ENCODE data around the gene HERC5.
A peak's percentile ranks its signal among the peaks of the same experiment; 100 is the strongest.
"Not testable (repeated sequence)": the region's sequence is repeated elsewhere in the genome, so short reads cannot be mapped to it uniquely, and the experiment has no call there.

The HERC5 gene

GRCh38 chr4:88523325-88524129, 66.6 kb downstream of the HERC5 start, which contains the start of gene PYURF:
Gene PYURF, minus strand, starts transcription at chr4:88523776. Its CDS starts 76 bp downstream, at chr4:88523700.
- DNase-seq: peak; percentile 63

GRCh38 chr4:88524171-88524570, 67.3 kb downstream of the HERC5 start:
- no peak for DNase-seq

- DNase-seq: no peak
These were observed 69.4 kb downstream of the HERC5 start for GRCh38 chr4:88526221-88526815.

GRCh38 chr4:88527787-88528186, 70.9 kb downstream of the HERC5 start:
- no peak for DNase-seq

GRCh38 chr4:88528861-88529260, 71.9 kb downstream of the HERC5 start:
- no peak for DNase-seq

- no peak for DNase-seq
These were observed 74.6 kb downstream of the HERC5 start for GRCh38 chr4:88531549-88531948.

GRCh38 chr4:88533088-88533790, 76.3 kb downstream of the HERC5 start:
- no peak for DNase-seq

DNA sequence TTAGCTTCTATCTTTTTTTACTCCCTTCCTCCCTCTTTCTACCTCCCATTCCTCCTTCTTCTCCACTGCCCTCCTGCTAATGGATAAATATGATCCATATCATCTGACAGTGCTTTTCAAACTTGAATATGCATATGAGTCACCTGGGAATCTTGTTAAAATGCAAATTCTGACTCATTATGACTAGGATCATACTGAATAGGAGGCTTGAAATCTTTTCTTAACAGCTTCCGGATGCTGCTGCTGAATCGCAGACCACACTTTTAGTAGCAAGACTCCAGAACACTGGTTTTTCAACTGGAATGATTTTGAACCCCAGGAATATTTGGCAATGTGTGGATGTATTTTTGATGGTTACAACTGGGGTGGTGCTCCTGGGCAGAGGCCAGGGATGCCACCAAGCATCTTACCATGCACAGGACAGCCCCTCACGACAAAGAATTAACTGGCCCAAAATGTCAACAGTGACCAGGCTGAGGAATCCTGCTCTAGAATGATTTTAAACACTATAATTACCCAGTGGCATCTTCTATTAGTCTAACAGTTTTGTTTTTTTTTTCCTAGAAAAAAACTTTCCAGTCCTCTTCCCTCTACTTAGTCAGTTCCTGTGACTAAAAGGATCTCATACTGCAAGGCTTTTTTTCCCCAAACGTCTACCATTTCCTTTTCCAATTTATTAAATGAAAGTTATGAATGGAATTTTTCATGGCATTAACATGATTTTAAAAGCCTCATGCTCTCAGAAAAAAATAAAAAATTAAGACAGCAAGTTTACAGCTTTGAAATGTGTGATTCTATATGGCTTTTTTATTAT, 77.2 kb downstream of the HERC5 start:
- DNase-seq: no peak

DNA sequence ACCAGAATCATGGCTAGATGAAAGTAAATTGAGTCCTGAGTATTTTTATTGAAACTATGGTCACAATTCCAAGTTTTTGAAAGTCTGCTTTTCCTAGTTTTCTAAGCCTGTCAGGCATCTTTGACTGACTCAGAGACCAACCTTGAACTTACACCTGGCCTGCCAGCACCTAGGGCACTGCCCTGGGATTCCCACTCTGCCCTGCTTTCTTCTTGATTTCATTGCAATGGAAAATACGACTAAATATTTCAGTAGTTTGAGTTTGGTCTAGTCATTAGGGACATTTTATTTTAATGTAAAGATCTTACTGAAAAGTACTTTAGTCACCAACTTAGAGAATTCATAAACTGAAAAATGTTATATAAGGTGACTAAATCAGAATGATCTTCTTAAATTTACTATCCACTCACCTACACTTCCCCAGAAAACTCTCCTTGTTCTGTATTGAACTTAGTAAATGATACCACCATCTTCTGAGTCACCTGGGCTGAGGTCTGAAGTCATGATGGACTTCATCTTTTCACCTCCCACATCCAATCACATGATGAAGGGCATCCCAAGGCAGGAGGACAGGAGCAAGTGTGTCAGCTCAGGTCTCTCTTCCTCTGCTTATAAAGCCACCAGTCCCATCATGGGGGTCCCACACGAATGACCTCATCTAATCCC, 78.3 kb downstream of the HERC5 start:
- no peak for DNase-seq

DNA sequence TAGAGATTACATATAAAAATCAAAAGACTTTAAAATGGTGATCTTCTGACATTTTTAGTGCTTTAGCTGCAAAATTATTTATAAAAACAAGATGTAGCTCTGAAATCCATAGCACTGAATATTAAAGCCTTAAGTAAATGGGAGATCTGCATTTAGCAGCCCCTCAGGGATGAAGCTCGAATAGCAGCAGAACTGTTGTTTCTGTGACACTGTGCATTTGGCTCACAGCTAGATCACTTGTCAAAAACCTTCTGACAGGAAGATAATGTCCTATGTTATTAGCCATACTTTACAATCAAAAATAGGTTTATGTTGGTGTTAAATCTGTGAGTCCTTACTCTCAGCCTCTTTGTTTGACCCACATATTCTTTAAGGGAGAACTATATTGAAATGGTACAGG, 80.8 kb downstream of the HERC5 start:
- DNase-seq: no peak

GRCh38 chr4:88539322-88540068, 82.6 kb downstream of the HERC5 start:
- not testable (repeated sequence) for DNase-seq

DNA sequence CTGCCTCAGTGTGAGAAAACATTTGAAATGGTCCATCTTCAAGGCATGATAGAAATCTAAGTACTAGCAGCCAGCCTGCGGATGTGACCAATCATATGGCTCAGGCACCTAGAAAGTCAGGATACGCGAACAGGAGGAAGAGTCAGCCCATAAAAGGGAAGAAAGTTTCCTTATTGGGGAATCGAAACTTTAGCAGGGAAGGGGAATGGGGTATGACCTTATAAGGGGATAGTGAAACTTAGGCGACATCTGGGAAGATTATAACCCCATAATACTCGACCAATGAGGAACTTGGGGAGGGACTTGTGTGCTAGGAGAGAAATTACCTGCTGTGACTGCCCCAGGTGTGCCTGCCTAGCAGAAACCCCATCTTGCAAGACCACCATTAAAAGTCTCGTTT, 92.9 kb downstream of the HERC5 start:
- DNase-seq: no peak

Measured in activated gamma-delta T cell (primary cell).